Measurements from ENCODE around the gene TMC6. TPM values are rescaled to one million over a fixed set of nuclear protein-coding genes. Genes with fewer than 3 reads are reported as not detected.

Gene TMC6
- total RNA-seq, 1 experiment from 2014 or later = 2.1 TPM

- DNase-seq = no peak
- no peaks in the 10 kb centered on the region for H3K9me3 ChIP-seq
- H3K27me3 ChIP-seq = no peaks in the 10 kb centered on the region
- no peak overlapping the region for H3K4me3 ChIP-seq
- no peaks in the 10 kb centered on the region for H3K36me3 ChIP-seq
Observed at GRCh38 chr17:78130090-78130436, 1.5 kb upstream of the TMC6 start.

GRCh38 chr17:78129351-78130089 is 965 bp upstream of the TMC6 start:
- Histone ChIP-seq H3K27me3 (no peaks in the 10 kb centered on the region), H3K9me3 (no peaks in the 10 kb centered on the region), H3K36me3 (no peaks in the 10 kb centered on the region), H3K4me3 (no peak overlapping the region)
- DNase-seq = no peak

GRCh38 chr17:78127888-78128550 is 536 bp downstream of the TMC6 start:
- Histone ChIP-seq H3K36me3 (no peaks in the 10 kb centered on the region), H3K4me3 (peak overlapping the region; percentile 49), H3K9me3 (no peaks in the 10 kb centered on the region), H3K27me3 (no peaks in the 10 kb centered on the region)
- no peak for DNase-seq

- H3K27me3 ChIP-seq = no peaks in the 10 kb centered on the region
- no peak overlapping the region for H3K4me3 ChIP-seq
Observed at GRCh38 chr17:78127239-78127887, 1.2 kb downstream of the TMC6 start.

GRCh38 chr17:78126895-78127238 is 1.7 kb downstream of the TMC6 start:
- Histone ChIP-seq H3K36me3 (no peaks in the 10 kb centered on the region), H3K4me3 (no peak overlapping the region), H3K9me3 (no peaks in the 10 kb centered on the region), H3K27me3 (no peaks in the 10 kb centered on the region)
- no peak for DNase-seq

More at GRCh38 chr17:78127239-78127887, 1.2 kb downstream of the TMC6 start:
- no peak for DNase-seq
- Histone ChIP-seq H3K9me3 (no peaks in the 10 kb centered on the region), H3K36me3 (no peaks in the 10 kb centered on the region)

GRCh38 chr17:78125976-78126894 is 2.3 kb downstream of the TMC6 start:
- DNase-seq = no peak
- no peaks in the 10 kb centered on the region for H3K27me3 ChIP-seq
- H3K9me3 ChIP-seq = no peaks in the 10 kb centered on the region
- no peaks in the 10 kb centered on the region for H3K36me3 ChIP-seq
- no peak overlapping the region for H3K4me3 ChIP-seq

GRCh38 chr17:78125138-78125913 is 3.2 kb downstream of the TMC6 start:
- H3K27me3 ChIP-seq = no peaks in the 10 kb centered on the region
- no peaks in the 10 kb centered on the region for H3K36me3 ChIP-seq
- no peaks in the 10 kb centered on the region for H3K9me3 ChIP-seq
- DNase-seq = no peak
- no peak overlapping the region for H3K4me3 ChIP-seq

GRCh38 chr17:78124836-78125137 is 3.8 kb downstream of the TMC6 start:
- no peak overlapping the region for H3K4me3 ChIP-seq
- no peak for DNase-seq
- H3K9me3 ChIP-seq = no peaks in the 10 kb centered on the region
- H3K27me3 ChIP-seq = no peaks in the 10 kb centered on the region
- H3K36me3 ChIP-seq = no peaks in the 10 kb centered on the region

GRCh38 chr17:78124081-78124835 is 4.3 kb downstream of the TMC6 start:
- DNase-seq = no peak
- no peaks in the 10 kb centered on the region for H3K27me3 ChIP-seq
- no peak overlapping the region for H3K4me3 ChIP-seq
- H3K36me3 ChIP-seq = no peaks in the 10 kb centered on the region
- H3K9me3 ChIP-seq = no peaks in the 10 kb centered on the region

- H3K4me3 ChIP-seq = no peak overlapping the region
- DNase-seq = no peak
- no peaks in the 10 kb centered on the region for H3K27me3 ChIP-seq
- no peaks in the 10 kb centered on the region for H3K9me3 ChIP-seq
- H3K36me3 ChIP-seq = no peaks in the 10 kb centered on the region
Observed at GRCh38 chr17:78123258-78123929, 5.2 kb downstream of the TMC6 start.

- H3K36me3 ChIP-seq = no peaks in the 10 kb centered on the region
- H3K27me3 ChIP-seq = no peaks in the 10 kb centered on the region
- H3K4me3 ChIP-seq = no peak overlapping the region
- no peak for DNase-seq
- H3K9me3 ChIP-seq = no peaks in the 10 kb centered on the region
Observed at GRCh38 chr17:78122931-78123249, 5.7 kb downstream of the TMC6 start.

GRCh38 chr17:78122216-78122930 is 6.2 kb downstream of the TMC6 start:
- no peaks in the 10 kb centered on the region for H3K27me3 ChIP-seq
- no peaks in the 10 kb centered on the region for H3K36me3 ChIP-seq
- no peak for DNase-seq
- no peaks in the 10 kb centered on the region for H3K9me3 ChIP-seq
- H3K4me3 ChIP-seq = no peak overlapping the region

GRCh38 chr17:78121801-78122215 is 6.7 kb downstream of the TMC6 start:
- H3K4me3 ChIP-seq = no peak overlapping the region
- no peaks in the 10 kb centered on the region for H3K27me3 ChIP-seq
- H3K9me3 ChIP-seq = no peaks in the 10 kb centered on the region
- DNase-seq = no peak
- H3K36me3 ChIP-seq = no peaks in the 10 kb centered on the region

GRCh38 chr17:78120971-78121800 is 7.4 kb downstream of the TMC6 start:
- no peaks in the 10 kb centered on the region for H3K27me3 ChIP-seq
- H3K36me3 ChIP-seq = no peaks in the 10 kb centered on the region
- no peak overlapping the region for H3K4me3 ChIP-seq
- DNase-seq = no peak
- no peaks in the 10 kb centered on the region for H3K9me3 ChIP-seq

Measured in MG63 (cell line).